GM18498 (cell line): Measurements from ENCODE around the gene IRF2.
A peak's percentile ranks its signal among the peaks of the same experiment; 100 is the strongest.

Experiments used
- ATAC-seq: cut with Tn5 transposase; IDR thresholded peaks from one replicate; pipeline ENCODE4 v1.9.1; 2021; ENCODE audit warnings: mild to moderate bottlenecking, moderate library complexity; ENCODE audit not compliant: unreplicated experiment

IRF2 gene

GRCh38 chr4:184475096-184475461 lies 729 bp upstream of the IRF2 start:
- peak; percentile 21 for ATAC-seq

- ATAC-seq = no peak
Observed at GRCh38 chr4:184473499-184474262, 669 bp downstream of the IRF2 start.

- ATAC-seq = peak; percentile 32
Observed at GRCh38 chr4:184472614-184473498, 1.5 kb downstream of the IRF2 start.

GRCh38 chr4:184471881-184472613 lies 2.3 kb downstream of the IRF2 start:
- ATAC-seq = no peak

- ATAC-seq = no peak
Observed at GRCh38 chr4:184470785-184471110, 3.6 kb downstream of the IRF2 start.

- ATAC-seq = no peak
Observed at GRCh38 chr4:184466634-184467033, 7.7 kb downstream of the IRF2 start.

- ATAC-seq = no peak
Observed at GRCh38 chr4:184464759-184465454, 9.4 kb downstream of the IRF2 start.

- ATAC-seq = no peak
Observed at GRCh38 chr4:184463856-184464255, 10.5 kb downstream of the IRF2 start.

- ATAC-seq = no peak
Observed at GRCh38 chr4:184463158-184463557, 11.2 kb downstream of the IRF2 start.

- ATAC-seq = no peak
Observed at GRCh38 chr4:184462724-184463123, 11.6 kb downstream of the IRF2 start.

GRCh38 chr4:184461711-184462441 lies 12.5 kb downstream of the IRF2 start:
- ATAC-seq = no peak

GRCh38 chr4:184460499-184461285 lies 13.7 kb downstream of the IRF2 start:
- ATAC-seq = no peak

GRCh38 chr4:184459413-184459812 lies 14.9 kb downstream of the IRF2 start:
- no peak for ATAC-seq

- peak; percentile 42 for ATAC-seq
Observed at GRCh38 chr4:184457535-184458249, 16.7 kb downstream of the IRF2 start.

GRCh38 chr4:184456337-184456736 lies 18.0 kb downstream of the IRF2 start:
- no peak for ATAC-seq

GRCh38 chr4:184455299-184455698 lies 19.1 kb downstream of the IRF2 start:
- ATAC-seq = no peak

- peak; percentile 74 for ATAC-seq
Observed at GRCh38 chr4:184453365-184454160, 20.8 kb downstream of the IRF2 start.

- ATAC-seq = no peak
Observed at GRCh38 chr4:184452740-184453139, 21.6 kb downstream of the IRF2 start.
